ENCODE measurements around the gene ZNF43.

DNA sequence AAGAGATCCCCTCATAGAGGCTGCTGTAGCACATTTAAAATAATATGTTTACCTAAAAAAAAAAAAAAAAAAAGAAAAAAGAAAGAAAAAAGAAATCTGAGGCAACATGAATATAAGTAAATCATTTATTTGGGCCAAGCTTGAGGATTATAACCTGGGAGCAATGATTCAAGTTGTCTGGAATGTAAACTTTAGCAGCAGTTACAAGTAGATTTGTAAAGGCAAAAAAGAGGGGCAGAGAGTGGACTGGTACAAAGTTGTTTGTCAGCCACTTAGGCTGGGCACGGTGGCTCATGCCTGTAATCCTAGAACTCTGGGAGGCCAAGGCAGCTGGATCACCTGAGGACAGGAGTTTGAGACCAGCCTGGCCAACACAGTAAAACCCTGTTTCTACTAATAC, 11.3 kb downstream of the ZNF43 start:
- no peak for TF ChIP-seq SIX5 (IDR thresholded peaks at IDR 0.05; ENCODE audit: low read depth, low read length)
- no peak for TF ChIP-seq CTCF (IDR thresholded peaks at IDR 0.05; ENCODE audit: control extremely low read depth in 1 of 3, insufficient read depth in 1 of 3, low read depth in 1 of 3, low read length in 3 of 3)
- TF ChIP-seq, protein P1, sequence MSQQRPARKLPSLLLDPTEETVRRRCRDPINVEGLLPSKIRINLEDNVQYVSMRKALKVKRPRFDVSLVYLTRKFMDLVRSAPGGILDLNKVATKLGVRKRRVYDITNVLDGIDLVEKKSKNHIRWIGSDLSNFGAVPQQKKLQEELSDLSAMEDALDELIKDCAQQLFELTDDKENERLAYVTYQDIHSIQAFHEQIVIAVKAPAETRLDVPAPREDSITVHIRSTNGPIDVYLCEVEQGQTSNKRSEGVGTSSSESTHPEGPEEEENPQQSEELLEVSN (IDR thresholded peaks at IDR 0.05): no peak
- no peak for TF ChIP-seq ZNF274 (IDR thresholded peaks at IDR 0.05; ENCODE audit: borderline replicate concordance, extremely low read depth, low read length)
- no peak for TF ChIP-seq MAFK (IDR thresholded peaks at IDR 0.05; ENCODE audit: low read depth, low read length)
- no peak for TF ChIP-seq SRF (IDR thresholded peaks at IDR 0.05; ENCODE audit: low read depth, low read length)
- TF ChIP-seq POLR2A (IDR thresholded peaks at IDR 0.05; ENCODE audit: control extremely low read depth in 1 of 2, low read depth in 2 of 2, low read length in 2 of 2): no peak
